PC-9 (cell line): ENCODE measurements around the gene E2F6. TPM values are rescaled to one million over a fixed set of nuclear protein-coding genes. Genes with fewer than 3 reads are reported as not detected.

ENCODE experiments used
- BruUV-seq: library from RNA; stranded (reverse); fragments of 400-500 nt; replicated peaks from 2 replicates; lab custom pipeline; 2021; lab: Mats Ljungman, UMichigan
- CTCF ChIA-PET: fragments of 300-600 bp; sonication (Branson Sonifier 250); formaldehyde crosslinking; loops from one replicate; lab custom pipeline; 2022; ENCODE audit warnings: antibody characterized with exemption; lab: Charles Lee
- POLR2A ChIA-PET: fragments of 300-600 bp; sonication (Branson Sonifier 250); formaldehyde crosslinking; loops from one replicate; lab custom pipeline; 2022; ENCODE audit warnings: antibody characterized with exemption; ENCODE audit not compliant: unreplicated experiment; lab: Charles Lee
- DNase-seq, 2 experiments: peaks; one replicate each; pipeline versions ENCODE4 v3.0.0 to v3.0.0-alpha.2; 2015 to 2022; ENCODE audit warnings: mixed read lengths in 1 of 2
- H2AFZ ChIP-seq: fragments of 200-600 bp; sonication (generic); 2 replicates; pipeline ENCODE4 v1.8.1; 2017; ENCODE audit warnings: antibody characterized with exemption
- H3F3A ChIP-seq: fragments of 200-600 bp; sonication (generic); 2 replicates; pipeline ENCODE4 v1.8.1; 2017; ENCODE audit warnings: antibody characterized with exemption, mild to moderate bottlenecking, low read depth; ENCODE audit not compliant: insufficient read depth
- H3K27ac ChIP-seq: fragments of 200-600 bp; sonication (generic); 2 replicates; pipeline ENCODE4 v1.6.1; 2016; ENCODE audit warnings: mixed run types
- H3K27me3 ChIP-seq: fragments of 200-600 bp; sonication (generic); 2 replicates; pipeline ENCODE4 v1.6.1; 2016; ENCODE audit warnings: low read depth, mixed run types; ENCODE audit not compliant: insufficient read depth
- H3K36me3 ChIP-seq: fragments of 200-600 bp; sonication (generic); 2 replicates; pipeline ENCODE4 v1.6.1; 2016; ENCODE audit warnings: low read depth, mixed run types
- H3K4me1 ChIP-seq: fragments of 200-600 bp; sonication (generic); replicated peaks from 2 replicates; pipeline ENCODE4 v1.6.1; 2016; ENCODE audit warnings: mixed run types; ENCODE audit not compliant: insufficient read depth
- H3K4me2 ChIP-seq: fragments of 200-600 bp; sonication (generic); 2 replicates; pipeline ENCODE4 v1.6.1; 2017; ENCODE audit warnings: mixed run types
- H3K4me3 ChIP-seq: fragments of 200-600 bp; sonication (generic); 2 replicates; pipeline ENCODE4 v1.6.1; 2016; ENCODE audit warnings: mixed run types
- H3K79me2 ChIP-seq: fragments of 200-600 bp; sonication (generic); 2 replicates; pipeline ENCODE4 v1.6.1; 2017; ENCODE audit warnings: low read depth, mixed run types
- H3K9me2 ChIP-seq: fragments of 200-600 bp; sonication (generic); 2 replicates; pipeline ENCODE4 v1.8.1; 2017; ENCODE audit warnings: mild to moderate bottlenecking; ENCODE audit not compliant: insufficient read depth
- H3K9me3 ChIP-seq: fragments of 200-600 bp; sonication (generic); 2 replicates; pipeline ENCODE4 v1.8.1; 2016; ENCODE audit warnings: low read depth; ENCODE audit not compliant: insufficient read depth
- H4K20me1 ChIP-seq: fragments of 200-600 bp; sonication (generic); 2 replicates; pipeline ENCODE4 v1.8.1; 2017; ENCODE audit not compliant: insufficient read depth
- EZH2 ChIP-seq: fragments of 200-600 bp; sonication (generic); IDR thresholded peaks from 2 replicates; pipeline ENCODE4 v1.8.0; 2017; ENCODE audit warnings: antibody characterized with exemption, low read depth
- intact Hi-C: fragments of 100-400 bp; cut with micrococcal nuclease; formaldehyde crosslinking; loops from one replicate; pipeline ENCODE4 v1.10.0; 2022; ENCODE audit not compliant: unreplicated experiment
- total RNA-seq: library from RNA; stranded (reverse); gene quantifications from 2 replicates; pipeline ENCODE4 v1.2.3, GENCODE V29; 2021
- TF ChIP-seq, protein P1 (sequence below): fragments of 200-600 bp; sonication (generic); conservative IDR thresholded peaks from 2 replicates; pipeline ENCODE4 v1.6.1; 2017; ENCODE audit warnings: mixed run types, antibody characterized with exemption, mild to moderate bottlenecking, moderate library complexity

The E2F6 gene
- total RNA-seq, 1 experiment from 2014 or later, result 15.2 TPM

DNA sequence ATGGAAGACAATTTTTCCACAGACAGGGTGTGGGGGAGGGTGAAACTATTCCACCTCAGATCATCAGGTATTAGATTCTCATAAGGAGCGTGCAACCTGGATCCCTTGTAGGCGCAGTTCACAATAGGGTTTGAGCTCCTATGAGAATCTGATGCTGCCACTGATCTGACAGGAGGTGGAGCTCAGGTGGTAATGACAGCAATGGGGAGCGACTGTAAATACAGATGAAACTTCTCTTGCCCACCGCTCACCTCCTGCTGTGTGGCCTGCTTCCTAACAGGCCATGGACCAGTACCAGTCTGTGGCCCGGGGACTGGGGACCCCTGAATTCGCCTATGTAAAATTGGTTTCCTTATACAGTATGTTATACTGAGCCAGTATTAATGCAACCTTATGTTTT is 27.3 kb upstream of the E2F6 start:
- Histone ChIP-seq H3K27ac (no peak overlapping the region), H3K4me3 (no peak overlapping the region), H3K36me3 (no peaks in the 10 kb centered on the region), H3K27me3 (peaks cover 54% of the 10 kb centered on the region; the same call in 1 of the 2 replicates), H3K9me2 (no peaks in the 10 kb centered on the region), H2AFZ (no peak overlapping the region), H3K79me2 (no peaks in the 10 kb centered on the region), H3K4me1 (peaks cover 4% of the 10 kb centered on the region; the same call in 1 of the 2 replicates), H4K20me1 (no peaks in the 10 kb centered on the region), H3F3A (no peaks in the 10 kb centered on the region), H3K9me3 (no peaks in the 10 kb centered on the region; the same call in 1 of the 2 replicates), H3K4me2 (no peak overlapping the region)
- POLR2A ChIA-PET, result no interaction called here
- CTCF ChIA-PET, result no interaction called here
- intact Hi-C loops, result no loop called here
- no peak for TF ChIP-seq EZH2
- BruUV-seq, result no TSS peak
- no peak for DNase-seq

DNA sequence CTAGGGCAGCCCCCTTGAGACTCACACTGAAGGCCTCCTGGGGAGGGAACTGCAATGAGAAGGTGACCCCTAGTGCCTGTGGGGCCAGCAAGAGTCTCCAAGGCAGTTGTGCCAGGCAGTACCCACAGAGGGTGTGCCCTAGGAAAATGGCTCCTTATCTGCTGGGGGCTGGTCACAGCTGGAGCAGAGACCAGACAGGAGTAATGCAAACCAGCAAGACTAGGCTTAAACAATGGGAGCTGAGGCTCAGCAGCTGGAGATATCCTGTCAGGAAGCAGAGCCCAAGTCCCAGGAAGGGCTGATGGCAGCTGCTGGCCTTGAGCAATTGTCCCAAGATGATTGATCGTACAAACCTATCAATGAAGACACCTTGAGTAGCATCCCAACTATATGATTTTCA is 26.8 kb upstream of the E2F6 start:
- intact Hi-C loops, result no loop called here
- Histone ChIP-seq H3K4me1 (no peaks in the 10 kb centered on the region), H3K4me2 (no peak overlapping the region), H4K20me1 (no peaks in the 10 kb centered on the region), H3K9me2 (no peaks in the 10 kb centered on the region), H3K27ac (no peak overlapping the region), H2AFZ (no peak overlapping the region), H3K36me3 (no peaks in the 10 kb centered on the region), H3K9me3 (no peaks in the 10 kb centered on the region), H3F3A (no peaks in the 10 kb centered on the region), H3K27me3 (peaks cover 58% of the 10 kb centered on the region; the same call in 1 of the 2 replicates), H3K79me2 (no peaks in the 10 kb centered on the region), H3K4me3 (no peak overlapping the region)
- POLR2A ChIA-PET, result no interaction called here
- TF ChIP-seq, protein P1, sequence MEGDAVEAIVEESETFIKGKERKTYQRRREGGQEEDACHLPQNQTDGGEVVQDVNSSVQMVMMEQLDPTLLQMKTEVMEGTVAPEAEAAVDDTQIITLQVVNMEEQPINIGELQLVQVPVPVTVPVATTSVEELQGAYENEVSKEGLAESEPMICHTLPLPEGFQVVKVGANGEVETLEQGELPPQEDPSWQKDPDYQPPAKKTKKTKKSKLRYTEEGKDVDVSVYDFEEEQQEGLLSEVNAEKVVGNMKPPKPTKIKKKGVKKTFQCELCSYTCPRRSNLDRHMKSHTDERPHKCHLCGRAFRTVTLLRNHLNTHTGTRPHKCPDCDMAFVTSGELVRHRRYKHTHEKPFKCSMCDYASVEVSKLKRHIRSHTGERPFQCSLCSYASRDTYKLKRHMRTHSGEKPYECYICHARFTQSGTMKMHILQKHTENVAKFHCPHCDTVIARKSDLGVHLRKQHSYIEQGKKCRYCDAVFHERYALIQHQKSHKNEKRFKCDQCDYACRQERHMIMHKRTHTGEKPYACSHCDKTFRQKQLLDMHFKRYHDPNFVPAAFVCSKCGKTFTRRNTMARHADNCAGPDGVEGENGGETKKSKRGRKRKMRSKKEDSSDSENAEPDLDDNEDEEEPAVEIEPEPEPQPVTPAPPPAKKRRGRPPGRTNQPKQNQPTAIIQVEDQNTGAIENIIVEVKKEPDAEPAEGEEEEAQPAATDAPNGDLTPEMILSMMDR, result no peak
- TF ChIP-seq EZH2, result no peak
- no TSS peak for BruUV-seq
- CTCF ChIA-PET, result no interaction called here
- no peak for DNase-seq

DNA sequence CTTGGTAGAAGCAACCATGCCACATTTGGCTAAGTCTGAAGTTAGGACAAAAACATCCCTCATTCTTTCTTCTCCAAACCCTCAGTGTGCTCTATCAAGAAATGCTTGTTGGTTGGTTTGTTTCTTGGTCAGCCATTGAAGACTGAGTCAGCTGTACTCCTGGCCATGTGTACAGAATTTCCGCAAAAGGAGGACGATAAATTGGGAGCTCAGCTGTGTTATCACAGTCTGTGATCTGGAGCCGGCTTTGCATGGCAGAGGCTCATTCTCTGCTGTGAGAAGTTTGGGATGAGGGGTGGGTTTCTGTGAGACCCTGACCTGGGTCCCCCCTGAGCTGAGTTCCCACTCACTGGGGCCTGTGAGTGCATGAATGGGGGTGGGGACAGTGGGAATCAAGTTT is 26.3 kb upstream of the E2F6 start:
- BruUV-seq, result no TSS peak
- H3K4me1 ChIP-seq, result no peaks in the 10 kb centered on the region
- H3F3A ChIP-seq, result no peaks in the 10 kb centered on the region
- ChIA-PET CTCF (no interaction called here), POLR2A (no interaction called here)
- no peaks in the 10 kb centered on the region for H4K20me1 ChIP-seq
- no peak overlapping the region for H3K4me3 ChIP-seq
- no peaks in the 10 kb centered on the region for H3K79me2 ChIP-seq
- H2AFZ ChIP-seq, result no peak overlapping the region
- H3K9me2 ChIP-seq, result no peaks in the 10 kb centered on the region
- TF ChIP-seq EZH2, result no peak
- DNase-seq, result no peak
- H3K4me2 ChIP-seq, result no peak overlapping the region
- no peaks in the 10 kb centered on the region for H3K36me3 ChIP-seq
- no peak overlapping the region for H3K27ac ChIP-seq
- intact Hi-C loops, result no loop called here
- H3K27me3 ChIP-seq, result peaks cover 63% of the 10 kb centered on the region; the same call in 1 of the 2 replicates
- no peaks in the 10 kb centered on the region for H3K9me3 ChIP-seq

DNA sequence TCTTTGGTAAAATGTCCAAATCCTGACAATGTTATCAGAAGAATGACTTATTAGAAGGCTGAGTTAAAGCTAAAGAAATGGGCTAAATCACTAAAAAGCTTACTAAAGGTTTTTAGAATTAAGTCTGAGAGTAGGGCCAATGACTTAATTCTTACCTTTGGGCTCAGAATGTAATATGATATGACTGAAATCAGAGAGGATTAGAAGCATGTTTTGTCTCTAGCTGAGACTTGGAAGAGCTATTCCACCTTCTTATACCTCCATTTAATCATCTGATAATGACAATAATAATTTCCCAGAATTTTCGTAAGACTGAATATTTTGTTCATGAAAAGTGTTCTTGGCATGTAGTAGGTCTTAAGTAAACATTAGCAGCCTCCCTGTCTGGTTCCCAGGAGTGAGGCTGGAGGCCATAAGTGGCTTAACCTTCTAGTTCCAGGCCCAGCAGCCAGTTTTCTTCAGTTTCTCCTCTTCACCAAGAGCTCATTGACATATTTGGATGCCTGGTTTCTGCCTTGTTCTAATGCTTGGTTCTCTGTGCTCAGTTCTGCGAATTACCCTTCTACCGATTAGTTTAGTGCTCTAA is 25.5 kb upstream of the E2F6 start:
- Histone ChIP-seq H3K4me1 (no peaks in the 10 kb centered on the region), H3K27me3 (peaks cover 66% of the 10 kb centered on the region; the same call in 1 of the 2 replicates), H3K9me2 (no peaks in the 10 kb centered on the region), H3K9me3 (no peaks in the 10 kb centered on the region), H3K4me3 (no peak overlapping the region), H3K36me3 (no peaks in the 10 kb centered on the region), H4K20me1 (no peaks in the 10 kb centered on the region), H3K27ac (no peak overlapping the region), H3F3A (no peaks in the 10 kb centered on the region), H3K4me2 (no peak overlapping the region), H2AFZ (no peak overlapping the region), H3K79me2 (no peaks in the 10 kb centered on the region)
- no TSS peak for BruUV-seq
- ChIA-PET POLR2A (no interaction called here), CTCF (no interaction called here)
- intact Hi-C loops, result no loop called here
- TF ChIP-seq, protein P1, result no peak
- no peak for TF ChIP-seq EZH2
- DNase-seq, result no peak
